MM.1S (cell line): Measurements from ENCODE around the gene UTP25.
A peak's percentile ranks its signal among the peaks of the same experiment; 100 is the strongest.

Source experiments
- DNase-seq: peaks from one replicate; pipeline ENCODE4 v3.0.0-alpha.2; 2015
- H2AFZ ChIP-seq: fragments of 300-600 bp; sonication (generic); 2 replicates; pipeline ENCODE4 v1.6.0; 2016; ENCODE audit warnings: antibody characterized with exemption, low read length
- H3F3A ChIP-seq: fragments of 300-600 bp; sonication (generic); 2 replicates; pipeline ENCODE4 v1.6.1; 2016; ENCODE audit warnings: mild to moderate bottlenecking, antibody characterized with exemption, low read length, moderate library complexity, mixed read lengths; ENCODE audit not compliant: insufficient read depth
- H3K27ac ChIP-seq: fragments of 300-600 bp; sonication (generic); 2 replicates; pipeline ENCODE4 v1.5.1; 2016; ENCODE audit warnings: mild to moderate bottlenecking, low read length
- H3K27me3 ChIP-seq: fragments of 300-600 bp; sonication (generic); replicated peaks from 2 replicates; pipeline ENCODE4 v1.6.0; 2016; ENCODE audit warnings: low read length; ENCODE audit not compliant: insufficient read depth
- H3K36me3 ChIP-seq: fragments of 300-600 bp; sonication (generic); replicated peaks from 2 replicates; pipeline ENCODE4 v1.6.1; 2016; ENCODE audit warnings: mild to moderate bottlenecking, low read length, mixed read lengths; ENCODE audit not compliant: insufficient read depth
- H3K4me1 ChIP-seq: fragments of 300-600 bp; sonication (generic); 2 replicates; pipeline ENCODE4 v1.6.1; 2016; ENCODE audit warnings: low read length, mixed read lengths
- H3K4me2 ChIP-seq: fragments of 300-600 bp; sonication (generic); 2 replicates; pipeline ENCODE4 v1.6.0; 2016; ENCODE audit warnings: low read depth, low read length
- H3K4me3 ChIP-seq: fragments of 300-600 bp; sonication (generic); 2 replicates; pipeline ENCODE4 v1.5.1; 2016; ENCODE audit warnings: low read length, mixed read lengths
- H3K79me2 ChIP-seq: fragments of 300-600 bp; sonication (generic); 2 replicates; pipeline ENCODE4 v1.6.1; 2016; ENCODE audit warnings: mixed run types, low read length, mixed read lengths
- H3K9ac ChIP-seq: fragments of 300-600 bp; sonication (generic); 2 replicates; pipeline ENCODE4 v1.6.1; 2016; ENCODE audit warnings: low read length, mixed read lengths
- H3K9me2 ChIP-seq: fragments of 300-600 bp; sonication (generic); replicated peaks from 2 replicates; pipeline ENCODE4 v1.6.1; 2016; ENCODE audit warnings: mild to moderate bottlenecking, low read length, mixed read lengths; ENCODE audit not compliant: insufficient read depth
- H3K9me3 ChIP-seq: fragments of 300-600 bp; sonication (generic); replicated peaks from 2 replicates; pipeline ENCODE4 v1.6.1; 2016; ENCODE audit warnings: mild to moderate bottlenecking, low read length, mixed read lengths; ENCODE audit not compliant: insufficient read depth
- H4K20me1 ChIP-seq: fragments of 300-600 bp; sonication (generic); 2 replicates; pipeline ENCODE4 v1.6.1; 2016; ENCODE audit warnings: mild to moderate bottlenecking, low read length, moderate library complexity, mixed read lengths; ENCODE audit not compliant: insufficient read depth
- EZH2 ChIP-seq: fragments of 300-600 bp; sonication (generic); optimal IDR thresholded peaks from 2 replicates; pipeline ENCODE3; 2017; ENCODE audit warnings: low read depth, mild to moderate bottlenecking, antibody characterized with exemption, low read length, mixed read lengths
- EZH2phosphoT487 ChIP-seq: fragments of 300-600 bp; sonication (generic); IDR thresholded peaks from 2 replicates; pipeline ENCODE4 v1.6.1; 2018; ENCODE audit warnings: antibody characterized with exemption, low read length
- TF ChIP-seq, protein P1 (sequence below): fragments of 300-600 bp; sonication (generic); IDR thresholded peaks from 2 replicates; pipeline ENCODE4 v1.5.1; 2016; ENCODE audit warnings: antibody characterized with exemption, low read length, mixed read lengths

The UTP25 gene

DNA sequence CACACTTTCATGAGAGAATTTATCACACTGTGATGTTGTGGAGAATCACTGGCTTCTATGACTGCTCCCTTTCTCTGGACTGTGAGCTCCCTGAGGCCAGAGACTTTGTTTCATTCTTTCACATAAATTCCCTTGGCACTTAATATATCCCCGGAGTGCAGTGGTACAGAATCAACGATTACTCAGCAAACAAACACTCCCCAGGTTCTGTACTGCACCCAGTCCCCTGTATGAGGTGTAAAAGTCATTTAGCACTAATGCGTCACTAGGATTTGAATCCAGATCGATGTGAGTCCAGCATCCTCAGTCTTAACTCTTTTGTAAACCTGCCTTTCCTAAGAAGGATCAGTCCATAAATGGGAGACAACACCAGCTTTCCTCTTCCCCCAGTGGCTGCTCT, 6.8 kb upstream of the UTP25 start:
- Histone ChIP-seq H2AFZ (no peak overlapping the region), H3K4me1 (no peaks in the 10 kb centered on the region), H3K4me3 (no peak overlapping the region)

DNA sequence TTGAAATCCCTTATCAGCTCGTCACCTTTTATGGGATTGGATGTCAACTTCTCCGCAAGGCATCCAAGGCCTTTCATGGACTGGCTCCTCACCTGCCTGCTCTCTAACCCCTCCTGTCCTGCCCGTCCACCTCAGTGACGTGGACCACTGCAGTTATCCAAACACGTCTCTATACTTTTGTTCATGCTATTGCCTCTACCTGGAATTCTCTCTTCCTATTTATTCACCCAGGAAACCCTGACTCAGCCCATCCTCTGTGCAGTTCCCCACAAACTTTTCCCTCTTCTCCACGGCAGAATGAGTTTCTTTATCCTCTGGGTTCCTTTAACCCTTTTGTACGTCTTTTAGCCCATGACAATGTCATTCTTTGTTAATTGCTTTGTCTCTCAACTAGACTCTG, 5.1 kb upstream of the UTP25 start:
- Histone ChIP-seq H3K4me2 (0 out of 2 replicates have a peak overlapping the region, but pooled peaks have one; percentile 5), H4K20me1 (no peaks in the 10 kb centered on the region), H3K9ac (no peak overlapping the region), H3F3A (no peaks in the 10 kb centered on the region), H2AFZ (no peak overlapping the region), H3K27ac (no peak overlapping the region), H3K9me3 (no peaks in the 10 kb centered on the region), H3K36me3 (no peaks in the 10 kb centered on the region), H3K79me2 (no peaks in the 10 kb centered on the region), H3K27me3 (0 out of 2 replicates have a peak, but pooled peaks cover 3% of the 10 kb centered on the region), H3K4me3 (no peak overlapping the region), H3K4me1 (no peaks in the 10 kb centered on the region), H3K9me2 (no peaks in the 10 kb centered on the region)
- DNase-seq: no peak
- TF ChIP-seq EZH2 (no peak), EZH2phosphoT487 (no peak)
- TF ChIP-seq, protein P1, sequence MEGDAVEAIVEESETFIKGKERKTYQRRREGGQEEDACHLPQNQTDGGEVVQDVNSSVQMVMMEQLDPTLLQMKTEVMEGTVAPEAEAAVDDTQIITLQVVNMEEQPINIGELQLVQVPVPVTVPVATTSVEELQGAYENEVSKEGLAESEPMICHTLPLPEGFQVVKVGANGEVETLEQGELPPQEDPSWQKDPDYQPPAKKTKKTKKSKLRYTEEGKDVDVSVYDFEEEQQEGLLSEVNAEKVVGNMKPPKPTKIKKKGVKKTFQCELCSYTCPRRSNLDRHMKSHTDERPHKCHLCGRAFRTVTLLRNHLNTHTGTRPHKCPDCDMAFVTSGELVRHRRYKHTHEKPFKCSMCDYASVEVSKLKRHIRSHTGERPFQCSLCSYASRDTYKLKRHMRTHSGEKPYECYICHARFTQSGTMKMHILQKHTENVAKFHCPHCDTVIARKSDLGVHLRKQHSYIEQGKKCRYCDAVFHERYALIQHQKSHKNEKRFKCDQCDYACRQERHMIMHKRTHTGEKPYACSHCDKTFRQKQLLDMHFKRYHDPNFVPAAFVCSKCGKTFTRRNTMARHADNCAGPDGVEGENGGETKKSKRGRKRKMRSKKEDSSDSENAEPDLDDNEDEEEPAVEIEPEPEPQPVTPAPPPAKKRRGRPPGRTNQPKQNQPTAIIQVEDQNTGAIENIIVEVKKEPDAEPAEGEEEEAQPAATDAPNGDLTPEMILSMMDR: no peak

More for the DNA sequence above, 6.8 kb upstream of the UTP25 start:
- TF ChIP-seq EZH2 (no peak), EZH2phosphoT487 (no peak)
- TF ChIP-seq, protein P1: no peak
- Histone ChIP-seq H3K79me2 (no peaks in the 10 kb centered on the region), H4K20me1 (no peaks in the 10 kb centered on the region), H3K9me3 (no peaks in the 10 kb centered on the region), H3K27ac (no peak overlapping the region), H3K9ac (no peak overlapping the region), H3K4me2 (no peak overlapping the region), H3K36me3 (no peaks in the 10 kb centered on the region), H3F3A (no peaks in the 10 kb centered on the region), H3K9me2 (no peaks in the 10 kb centered on the region), H3K27me3 (0 out of 2 replicates have a peak, but pooled peaks cover 3% of the 10 kb centered on the region)
- no peak for DNase-seq

DNA sequence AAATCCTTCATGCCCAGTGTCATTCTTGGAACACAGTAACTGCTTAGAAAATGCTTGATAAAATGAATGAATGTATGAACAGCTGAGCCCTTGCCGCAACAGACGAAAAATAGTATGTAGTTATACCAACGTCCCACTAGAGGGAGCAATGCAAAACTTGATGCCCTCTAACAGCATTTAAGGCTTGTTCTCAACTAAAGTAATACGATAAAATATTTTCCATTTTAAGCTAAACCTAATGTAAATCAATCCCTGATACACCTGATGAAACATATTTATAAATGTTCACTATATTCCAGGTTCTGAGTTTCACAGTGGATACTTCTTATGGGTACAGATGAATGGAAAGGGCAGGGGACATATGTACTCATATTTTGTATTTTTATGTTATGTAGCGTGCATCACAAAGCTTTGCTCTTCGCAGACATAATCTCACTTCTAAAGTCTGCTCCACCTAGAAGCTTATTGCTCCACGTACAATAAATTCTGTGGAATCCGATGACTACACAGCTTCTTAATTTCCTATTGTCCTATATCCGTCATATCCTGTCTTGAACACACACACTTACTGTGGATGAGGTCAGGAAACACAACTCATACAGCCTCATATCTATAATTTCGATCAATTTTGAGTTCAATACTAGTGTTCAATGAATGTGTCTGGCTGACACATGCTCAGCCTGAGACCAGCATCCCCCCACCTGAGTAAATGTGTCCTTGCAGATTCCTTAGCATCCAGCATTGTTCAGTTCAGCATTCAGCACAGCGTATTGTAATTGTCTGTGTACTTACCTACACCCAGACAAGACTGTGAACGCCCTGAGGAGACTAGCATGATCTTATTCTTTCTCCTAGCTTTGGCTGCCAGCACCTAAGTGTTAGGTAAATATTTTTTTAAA, 4.4 kb upstream of the UTP25 start:
- no peak overlapping the region for H3K27ac ChIP-seq

More for the DNA sequence above, 4.4 kb upstream of the UTP25 start:
- TF ChIP-seq EZH2phosphoT487 (no peak), EZH2 (no peak)
- TF ChIP-seq, protein P1: peak; percentile 91
- Histone ChIP-seq H3K9ac (no peak overlapping the region), H3F3A (peaks cover 4% of the 10 kb centered on the region; the same call in 1 of the 2 replicates), H3K9me3 (no peaks in the 10 kb centered on the region), H3K36me3 (no peaks in the 10 kb centered on the region), H3K79me2 (peaks cover 6% of the 10 kb centered on the region), H2AFZ (peak overlapping the region; percentile 8; the same call in 1 of the 2 replicates), H3K4me3 (no peak overlapping the region), H3K9me2 (no peaks in the 10 kb centered on the region), H3K27me3 (0 out of 2 replicates have a peak, but pooled peaks cover 3% of the 10 kb centered on the region), H3K4me2 (0 out of 2 replicates have a peak overlapping the region, but pooled peaks have one; percentile 5), H3K4me1 (no peaks in the 10 kb centered on the region), H4K20me1 (no peaks in the 10 kb centered on the region)
- peak; percentile 64 for DNase-seq
